ENCODE results near the gene EIF3K.

- TF ChIP-seq EP300 (IDR thresholded peaks at IDR 0.05) (no peak), CTCF (IDR thresholded peaks at IDR 0.05) (no peak), POLR2A (IDR thresholded peaks at IDR 0.05) (no peak)
Measured at GRCh38 chr19:38649305-38650171, 30.6 kb downstream of the EIF3K start.
